Panc1 (cell line): Measurements from ENCODE around the gene STMN1. TPM values are rescaled to one million over a fixed set of nuclear protein-coding genes. Genes with fewer than 3 reads are reported as not detected.

Source experiments
- ATAC-seq: fragments of 200-7000 bp; cut with Tn5 transposase; 2 replicates; pipeline ENCODE4 v1.9.1; 2020; ENCODE audit warnings: mild to moderate bottlenecking, moderate library complexity
- BruUV-seq: library from RNA; stranded (reverse); fragments of 400-500 nt; replicated peaks from 2 replicates; lab custom pipeline; 2021; lab: Mats Ljungman, UMichigan
- CTCF ChIA-PET: fragments of 300-600 bp; sonication (Branson Sonifier 250); formaldehyde crosslinking; loops from one replicate; lab custom pipeline; 2022; ENCODE audit warnings: antibody characterized with exemption; lab: Charles Lee
- POLR2A ChIA-PET: fragments of 300-600 bp; sonication (Branson Sonifier 250); formaldehyde crosslinking; loops from one replicate; lab custom pipeline; 2022; ENCODE audit warnings: antibody characterized with exemption; lab: Charles Lee
- DNase-seq: peaks from one replicate; pipeline ENCODE4 v3.0.0-alpha.2; 2010; ENCODE audit warnings: low read depth, low spot score
- H3K27ac ChIP-seq: 2 replicates; pipeline ENCODE4 v1.5.1; 2011; ENCODE audit warnings: mild to moderate bottlenecking, low read length, inconsistent platforms
- H3K27me3 ChIP-seq: fragments of 200-500 bp; sonication (Bioruptor generic); 2 replicates; pipeline ENCODE4 v1.6.0; 2014; ENCODE audit warnings: low read length, inconsistent platforms; ENCODE audit not compliant: control insufficient read depth, insufficient read depth
- H3K36me3 ChIP-seq: fragments of 200-500 bp; sonication (Bioruptor generic); 2 replicates; pipeline ENCODE4 v1.5.1; 2014; ENCODE audit warnings: inconsistent platforms, mild to moderate bottlenecking, low read length, moderate library complexity; ENCODE audit not compliant: control insufficient read depth, insufficient read depth
- H3K4me1 ChIP-seq: 2 replicates; pipeline ENCODE4 v1.5.1; 2011; ENCODE audit warnings: inconsistent platforms, mild to moderate bottlenecking, low read length, moderate library complexity; ENCODE audit not compliant: control insufficient read depth, insufficient read depth
- H3K4me3 ChIP-seq, 2 experiments: 2 replicates each; pipeline ENCODE4 v1.5.1; 2011 to 2012; ENCODE audit warnings: low read depth in 2 of 2, low read length in 2 of 2, mild to moderate bottlenecking in 2 of 2, inconsistent platforms in 1 of 2, moderate library complexity in 1 of 2
- H3K9me3 ChIP-seq: fragments of 200-500 bp; sonication (Bioruptor generic); 2 replicates; pipeline ENCODE4 v1.5.1; 2014; ENCODE audit warnings: low read depth, mild to moderate bottlenecking, inconsistent platforms, low read length, moderate library complexity; ENCODE audit not compliant: control insufficient read depth, insufficient read depth
- CTCF ChIP-seq: fragments of 450-650 bp; IDR thresholded peaks from 2 replicates; pipeline ENCODE4 v1.5.1; 2017; ENCODE audit warnings: mild to moderate bottlenecking
- POLR2AphosphoS5 ChIP-seq: IDR thresholded peaks from 2 replicates; pipeline ENCODE4 v1.6.1; 2012; ENCODE audit warnings: mild to moderate bottlenecking, low read depth, low read length, moderate library complexity
- REST ChIP-seq, 2 experiments: IDR thresholded peaks; 2 replicates each; pipeline ENCODE4 v1.6.1; 2011 to 2012; ENCODE audit warnings: low read depth in 2 of 2, control low read depth in 1 of 2, low read length in 1 of 2, mild to moderate bottlenecking in 1 of 2, moderate library complexity in 1 of 2; ENCODE audit not compliant: insufficient read depth in 1 of 2
- SIN3A ChIP-seq: IDR thresholded peaks from 2 replicates; pipeline ENCODE4 v1.6.1; 2012; ENCODE audit warnings: low read depth, mild to moderate bottlenecking, low read length, moderate library complexity, borderline replicate concordance; ENCODE audit not compliant: insufficient read depth
- TCF7L2 ChIP-seq: IDR thresholded peaks from 2 replicates; pipeline ENCODE4 v1.6.1; 2011; ENCODE audit warnings: mild to moderate bottlenecking, low read depth, low read length, inconsistent platforms
- in situ Hi-C: cut with HindIII; loops from 2 replicates; pipeline ENCODE4 v1.10.0; 2016; ENCODE audit warnings: low sequenced_read_pairs, low pct_unique_long_range_greater_than_20kb
- intact Hi-C: fragments of 100-400 bp; cut with micrococcal nuclease; formaldehyde crosslinking; loops from one replicate; pipeline ENCODE4 v1.10.0; 2022; ENCODE audit not compliant: unreplicated experiment
- total RNA-seq: library from RNA; stranded (reverse); gene quantifications from one replicate; pipeline ENCODE4 v1.2.1, GENCODE V29; 2021; ENCODE audit not compliant: unreplicated experiment

STMN1 gene
- total RNA-seq, 1 experiment from 2014 or later: 316 TPM

- POLR2A ChIA-PET: no interaction called here
- no peak for DNase-seq
- BruUV-seq: TSS peak; percentile 43
- Histone ChIP-seq H3K9me3 (no peaks in the 10 kb centered on the region), H3K27me3 (no peaks in the 10 kb centered on the region), H3K27ac (peak overlapping the region; percentile 5; the same call in 1 of the 2 replicates), H3K36me3 (no peaks in the 10 kb centered on the region; the same call in 1 of the 2 replicates), H3K4me3 (no peak overlapping the region), H3K4me1 (peaks cover 15% of the 10 kb centered on the region; the same call in 1 of the 2 replicates)
- in situ Hi-C loops: no loop called here
- CTCF ChIA-PET: no interaction called here
- intact Hi-C loops: no loop called here
- ATAC-seq: no peak
- no peak for TF ChIP-seq REST (IDR thresholded peaks at IDR 0.05; ENCODE audit: insufficient read depth in 1 of 2, low read depth in 2 of 2, low read length in 1 of 2)
- no peak for TF ChIP-seq SIN3A
- TF ChIP-seq POLR2AphosphoS5: no peak
- no peak for TF ChIP-seq TCF7L2
- no peak for TF ChIP-seq CTCF
These were observed 44.6 kb downstream of the STMN1 start for GRCh38 chr1:25861316-25862286.

- TF ChIP-seq SIN3A: peak; percentile 97; the same call in 1 of the 2 replicates
- no peak for TF ChIP-seq CTCF
- peak; percentile 94 for TF ChIP-seq POLR2AphosphoS5
- peak; percentile 65 for TF ChIP-seq TCF7L2
- peaks cover 15% of the 10 kb centered on the region; the same call in 1 of the 2 replicates for H3K4me1 ChIP-seq
- DNase-seq (peak; percentile 42), ATAC-seq (peak; percentile 92)
- in situ Hi-C loops: no loop called here
- H3K4me3 ChIP-seq: peak within 1 kb of the TSS; percentile 64 to 74
- BruUV-seq: no TSS peak
- H3K27ac ChIP-seq: peak within 1 kb of the TSS; percentile 98
- no peaks in the 10 kb centered on the region for H3K9me3 ChIP-seq
- intact Hi-C loops: no loop called here
- no peaks in the 10 kb centered on the region; the same call in 1 of the 2 replicates for H3K36me3 ChIP-seq
- CTCF ChIA-PET: interaction anchor here (0.8 kb wide), 1 partner anchor 36 kb away, joined by 3 read pairs; no protein-coding TSS in a partner anchor
- POLR2A ChIA-PET: no interaction called here
- no peaks in the 10 kb centered on the region for H3K27me3 ChIP-seq
These were observed 47.1 kb downstream of the STMN1 start, which contains the start of gene AUNIP for GRCh38 chr1:25858906-25859789. Gene AUNIP, minus strand, starts transcription at chr1:25859457. Its CDS starts 100 bp downstream, at chr1:25859357.
